ENCODE data around the gene SIGLEC15.
"Not testable (repeated sequence)": the region's sequence is repeated elsewhere in the genome, so short reads cannot be mapped to it uniquely, and the experiment has no call there.

SIGLEC15 gene

DNA sequence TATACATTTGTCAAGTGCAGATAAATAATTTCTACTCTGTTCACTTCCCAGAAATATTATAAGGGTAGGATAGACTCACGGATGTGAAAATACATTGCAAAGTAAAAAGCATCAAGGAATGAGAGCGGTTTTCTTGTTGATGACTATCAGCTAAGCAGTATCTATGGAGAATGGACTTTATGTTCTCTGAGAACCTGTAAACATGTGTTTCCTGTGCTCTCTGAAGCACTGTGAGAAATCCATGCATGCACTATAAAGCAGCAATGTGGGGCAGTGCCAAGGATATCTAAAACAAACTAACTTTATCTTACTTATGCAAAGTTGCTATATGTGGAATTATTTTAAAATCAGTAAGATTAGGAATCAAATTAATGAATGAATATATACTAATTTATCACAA is 4.4 kb upstream of the SIGLEC15 start:
- DNase-seq: no peak

DNA sequence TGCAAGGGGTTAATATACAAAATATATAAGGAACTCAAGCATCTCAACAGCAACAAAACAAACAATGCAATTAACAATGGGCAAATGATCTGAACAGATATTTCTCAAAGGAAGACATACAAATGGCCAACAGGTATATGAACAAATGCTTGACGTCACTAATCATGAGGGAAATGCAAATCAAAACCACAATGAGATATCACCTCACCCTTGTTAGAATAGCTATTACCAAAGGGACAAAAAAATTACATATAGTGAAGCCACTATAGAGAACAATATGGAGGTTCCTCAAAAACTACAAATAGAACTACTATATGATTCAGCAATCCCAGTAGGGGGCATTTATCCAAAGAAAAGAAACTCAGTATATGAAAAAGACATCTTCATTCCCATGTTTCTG is 3.8 kb upstream of the SIGLEC15 start:
- DNase-seq: no peak

DNA sequence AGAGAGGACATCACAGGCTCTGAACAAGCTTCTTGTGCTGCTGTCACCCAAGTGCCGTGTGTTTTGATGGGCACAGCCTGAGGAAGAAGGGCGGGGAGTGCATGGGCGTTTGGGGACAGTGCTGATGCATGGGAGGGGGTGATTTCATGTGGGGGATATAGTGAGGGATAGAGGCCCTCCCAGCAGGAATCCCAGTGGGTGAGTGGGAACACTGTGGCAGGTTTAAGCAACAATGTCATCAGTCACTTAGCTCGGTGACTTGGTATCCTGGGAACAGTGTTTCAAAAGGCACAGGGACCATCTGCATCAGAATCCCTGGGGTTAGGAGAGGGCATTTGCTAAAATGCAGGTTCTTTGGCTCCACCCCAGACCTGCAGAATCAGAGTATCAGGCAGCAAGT is 609 bp downstream of the SIGLEC15 start:
- no peak for DNase-seq

DNA sequence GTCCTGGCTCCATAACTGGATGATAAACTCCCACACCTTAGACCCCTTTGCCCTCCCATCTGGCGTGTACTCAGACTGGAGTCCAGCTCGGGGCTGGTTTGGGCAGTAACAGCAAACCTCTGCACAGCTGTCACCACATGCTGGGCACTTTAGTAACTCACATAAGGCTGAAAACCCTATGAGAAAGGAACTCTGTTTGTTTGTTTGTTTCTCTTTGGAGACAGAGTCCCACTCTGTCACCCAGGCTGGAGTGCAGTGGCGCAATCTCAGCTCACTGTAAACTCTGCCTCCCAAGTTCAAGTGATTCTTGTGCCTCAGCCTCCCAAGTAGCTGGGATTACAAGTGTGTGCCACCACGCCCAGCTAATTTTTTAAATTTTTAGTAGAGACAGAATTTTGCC is 1.2 kb downstream of the SIGLEC15 start:
- not testable (repeated sequence) for DNase-seq

DNA sequence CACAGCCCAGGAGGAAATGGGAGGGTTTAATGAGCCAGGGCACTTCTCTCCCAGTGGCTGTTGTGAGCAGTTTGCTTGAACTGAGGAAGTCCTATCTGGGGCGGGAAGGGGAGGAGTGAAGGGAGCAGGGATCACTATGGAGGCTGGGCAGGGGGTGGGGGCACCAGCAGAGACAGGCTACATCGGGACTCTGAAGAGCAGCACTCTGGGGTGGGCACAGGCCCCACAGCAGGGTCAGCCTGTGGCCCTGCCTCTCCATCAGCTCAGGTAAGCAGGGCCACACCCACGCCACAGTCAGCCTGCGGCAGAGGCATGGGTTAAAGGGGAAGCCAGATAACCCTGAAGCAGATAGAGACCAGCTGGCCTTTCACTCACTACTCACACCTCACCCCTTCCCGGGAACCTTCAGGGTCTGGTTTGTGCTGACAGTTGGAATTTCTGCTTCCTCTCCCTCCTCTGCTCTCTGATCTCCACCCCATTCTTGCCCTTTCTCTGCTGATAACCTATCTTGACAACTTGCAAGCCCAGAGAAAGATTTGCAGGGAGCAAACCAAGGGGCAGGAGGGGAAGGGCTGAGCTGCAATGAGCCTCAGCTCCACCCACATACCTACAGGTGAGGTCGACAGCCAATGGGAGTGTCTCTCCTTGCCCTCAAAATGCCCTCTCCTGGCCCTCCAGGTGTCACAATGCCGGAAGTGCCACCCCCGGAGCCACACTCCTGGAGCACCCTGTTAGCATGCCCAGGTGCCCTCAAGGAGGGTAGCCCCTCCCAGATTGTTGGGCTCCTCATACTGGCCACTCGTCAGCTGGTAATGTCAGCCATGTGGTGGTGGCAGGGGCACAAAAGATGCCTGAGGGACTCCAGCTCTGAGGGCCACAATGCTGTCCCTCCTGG is 3.7 kb downstream of the SIGLEC15 start:
- DNase-seq: no peak

DNA sequence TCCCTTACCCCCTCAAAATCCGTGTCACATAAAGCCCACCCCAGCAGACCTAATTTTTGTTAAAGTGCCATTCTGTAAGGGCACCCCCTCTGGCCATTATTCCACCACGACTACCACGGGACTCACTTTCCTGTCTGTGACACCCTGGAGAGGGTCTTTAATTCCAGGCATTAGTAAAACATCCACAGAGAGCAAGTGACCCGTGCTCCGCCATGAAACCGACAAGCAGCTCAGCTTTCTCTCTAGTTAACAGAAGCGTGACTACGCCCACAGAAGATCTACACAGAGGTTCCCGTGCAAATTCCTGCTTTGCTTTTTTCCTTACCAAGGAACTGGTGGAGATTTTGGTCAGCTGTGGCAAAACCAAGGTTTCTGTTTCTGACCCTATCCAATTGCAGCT is 4.4 kb downstream of the SIGLEC15 start:
- no peak for DNase-seq

DNA sequence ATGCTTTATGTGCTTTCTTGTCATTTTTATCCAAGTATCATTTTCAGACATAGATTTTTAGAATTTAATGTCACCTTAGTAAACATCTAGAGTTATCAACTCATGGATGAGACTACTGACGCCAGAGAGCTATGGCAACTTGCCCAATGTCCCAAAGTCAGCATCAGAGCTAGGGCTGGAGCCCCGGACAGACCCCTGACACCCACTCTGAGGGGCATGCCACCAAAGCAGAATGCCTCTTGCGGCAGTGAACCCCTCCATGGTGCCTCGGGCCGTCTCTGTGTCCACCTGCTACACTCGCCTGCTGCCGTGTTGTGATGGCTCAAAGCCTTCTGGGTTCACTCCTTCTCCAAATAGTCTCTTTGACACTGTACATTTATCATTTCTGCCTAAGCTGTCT is 5.4 kb downstream of the SIGLEC15 start:
- no peak for DNase-seq

DNA sequence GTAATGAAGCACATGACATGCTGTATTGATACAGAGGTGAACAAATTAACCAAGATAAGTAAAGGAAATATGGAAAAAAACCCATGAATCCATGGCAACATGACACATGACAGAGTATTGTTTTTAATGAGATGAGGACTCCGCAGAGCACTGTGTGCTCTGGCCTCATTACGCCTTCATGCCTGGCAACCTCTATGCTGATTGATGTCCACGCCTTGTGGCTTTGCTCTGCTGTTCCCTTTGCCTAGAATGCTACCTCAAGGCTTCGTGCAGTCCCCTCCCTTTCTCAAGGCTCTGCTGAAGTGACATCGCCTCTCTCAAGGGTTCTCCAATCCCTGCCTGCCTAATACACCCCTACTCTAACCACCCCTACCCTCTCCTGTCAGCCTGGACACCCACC is 8.4 kb downstream of the SIGLEC15 start:
- DNase-seq: no peak

DNA sequence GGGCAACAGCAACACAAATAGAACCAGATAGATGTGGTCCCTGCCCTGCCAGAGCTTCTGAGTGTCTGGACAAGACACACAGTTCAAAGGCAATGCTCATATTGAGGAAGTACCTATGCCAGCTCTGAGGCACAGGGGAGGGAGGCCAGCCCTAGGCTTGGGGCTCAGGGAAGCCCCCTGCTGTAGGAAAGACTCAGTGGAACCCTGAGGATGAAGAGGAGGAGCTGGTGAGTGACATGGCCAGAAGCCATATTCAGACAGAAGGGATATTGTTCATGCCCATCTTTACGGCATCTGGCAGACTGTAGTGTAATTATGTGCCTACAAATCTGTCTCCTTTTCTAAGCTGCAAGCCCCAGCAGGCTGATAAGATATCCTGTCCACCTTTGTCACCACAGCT is 8.8 kb downstream of the SIGLEC15 start:
- no peak for DNase-seq

DNA sequence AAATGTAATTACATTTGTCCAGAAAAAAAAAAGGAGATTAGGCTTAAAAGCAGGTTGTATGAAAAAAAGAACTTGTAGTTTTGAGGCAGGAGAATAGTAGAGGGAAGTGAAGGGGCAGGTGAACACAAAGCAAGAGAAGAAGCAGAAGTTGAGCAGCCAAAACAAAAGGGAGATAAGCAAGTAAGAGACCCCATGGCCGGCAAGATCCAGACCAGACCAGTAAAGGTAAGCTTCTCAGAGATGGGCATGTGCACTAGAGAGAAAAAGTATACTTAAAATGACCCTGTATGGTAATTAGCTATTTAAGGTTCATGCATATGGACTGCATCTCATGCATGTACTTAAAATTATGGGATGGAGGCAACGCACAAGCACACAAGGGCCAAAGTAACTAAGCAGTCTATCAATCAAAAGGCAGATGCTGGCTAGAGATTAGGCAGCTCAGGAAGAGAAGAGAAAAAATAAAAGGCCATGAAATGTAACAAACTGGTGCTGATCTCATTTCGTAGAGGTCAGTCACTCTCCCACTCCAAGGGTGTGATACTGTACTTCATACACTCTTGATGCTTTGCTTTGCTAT is 9.7 kb downstream of the SIGLEC15 start:
- no peak for DNase-seq

DNA sequence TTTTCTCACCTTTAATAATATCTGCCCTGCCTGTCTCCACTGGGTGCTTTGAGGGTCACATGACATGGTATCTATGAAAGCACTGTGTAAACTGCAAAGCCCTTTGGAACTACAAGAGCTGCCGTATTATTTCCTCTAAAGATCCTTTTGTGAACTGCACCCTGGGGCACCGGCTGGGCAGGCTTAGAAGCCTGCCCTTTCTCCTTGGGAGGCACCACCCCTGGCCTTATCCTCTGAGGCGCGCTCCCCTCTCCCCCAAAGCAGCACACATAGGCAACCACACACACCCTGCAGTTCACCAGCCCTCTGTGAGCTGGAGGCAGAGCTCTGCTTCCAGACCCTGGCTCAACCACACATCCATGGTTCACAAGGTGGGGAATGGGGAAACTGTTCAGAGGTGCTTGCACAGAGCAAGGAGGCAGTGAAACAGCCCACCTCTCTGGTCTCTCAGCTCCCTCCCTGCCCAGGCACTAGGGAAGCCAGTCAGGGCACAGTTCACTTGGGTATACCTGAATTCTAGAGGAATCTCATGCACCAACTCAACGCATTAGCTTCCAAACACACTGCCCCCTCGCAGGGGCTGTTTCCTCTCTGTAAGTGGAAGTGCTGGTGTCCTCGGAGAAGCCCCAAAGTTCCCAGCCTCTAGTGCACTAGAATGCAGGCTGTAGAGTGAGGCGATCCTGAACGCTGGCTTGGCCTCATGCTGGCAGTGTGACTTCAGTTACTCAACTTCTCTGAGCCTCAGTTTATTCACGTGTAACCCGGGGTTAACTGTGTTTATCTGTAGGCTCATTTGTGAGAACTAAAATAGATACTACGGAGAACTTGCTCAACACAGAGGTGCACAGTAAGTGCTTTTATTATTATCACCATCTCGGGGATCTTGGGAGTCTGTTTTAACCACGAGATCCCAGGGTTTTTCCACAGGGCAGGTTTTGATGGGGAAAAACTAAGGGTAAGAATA is 11.0 kb downstream of the SIGLEC15 start:
- DNase-seq: no peak

DNA sequence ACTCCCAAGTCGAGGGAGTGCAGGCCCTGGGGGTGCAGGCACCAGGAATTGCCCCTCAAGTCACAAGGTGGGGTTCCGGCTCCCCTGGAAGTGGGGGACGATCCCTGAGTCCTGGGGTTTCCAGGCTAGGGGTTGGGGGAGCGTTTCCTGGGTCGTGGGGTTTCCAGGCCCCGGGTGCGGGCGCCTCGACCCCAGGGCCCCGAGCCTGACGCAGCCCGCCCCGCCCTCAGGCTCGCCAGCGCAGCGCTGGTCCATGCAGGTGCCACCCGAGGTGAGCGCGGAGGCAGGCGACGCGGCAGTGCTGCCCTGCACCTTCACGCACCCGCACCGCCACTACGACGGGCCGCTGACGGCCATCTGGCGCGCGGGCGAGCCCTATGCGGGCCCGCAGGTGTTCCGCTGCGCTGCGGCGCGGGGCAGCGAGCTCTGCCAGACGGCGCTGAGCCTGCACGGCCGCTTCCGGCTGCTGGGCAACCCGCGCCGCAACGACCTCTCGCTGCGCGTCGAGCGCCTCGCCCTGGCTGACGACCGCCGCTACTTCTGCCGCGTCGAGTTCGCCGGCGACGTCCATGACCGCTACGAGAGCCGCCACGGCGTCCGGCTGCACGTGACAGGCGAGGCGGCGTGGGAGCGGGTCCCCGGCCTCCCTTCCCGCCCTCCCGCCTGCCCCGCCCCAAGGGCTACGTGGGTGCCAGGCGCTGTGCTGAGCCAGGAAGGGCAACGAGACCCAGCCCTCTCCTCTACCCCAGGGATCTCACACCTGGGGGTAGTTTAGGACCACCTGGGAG is 12.0 kb downstream of the SIGLEC15 start:
- no peak for DNase-seq

DNA sequence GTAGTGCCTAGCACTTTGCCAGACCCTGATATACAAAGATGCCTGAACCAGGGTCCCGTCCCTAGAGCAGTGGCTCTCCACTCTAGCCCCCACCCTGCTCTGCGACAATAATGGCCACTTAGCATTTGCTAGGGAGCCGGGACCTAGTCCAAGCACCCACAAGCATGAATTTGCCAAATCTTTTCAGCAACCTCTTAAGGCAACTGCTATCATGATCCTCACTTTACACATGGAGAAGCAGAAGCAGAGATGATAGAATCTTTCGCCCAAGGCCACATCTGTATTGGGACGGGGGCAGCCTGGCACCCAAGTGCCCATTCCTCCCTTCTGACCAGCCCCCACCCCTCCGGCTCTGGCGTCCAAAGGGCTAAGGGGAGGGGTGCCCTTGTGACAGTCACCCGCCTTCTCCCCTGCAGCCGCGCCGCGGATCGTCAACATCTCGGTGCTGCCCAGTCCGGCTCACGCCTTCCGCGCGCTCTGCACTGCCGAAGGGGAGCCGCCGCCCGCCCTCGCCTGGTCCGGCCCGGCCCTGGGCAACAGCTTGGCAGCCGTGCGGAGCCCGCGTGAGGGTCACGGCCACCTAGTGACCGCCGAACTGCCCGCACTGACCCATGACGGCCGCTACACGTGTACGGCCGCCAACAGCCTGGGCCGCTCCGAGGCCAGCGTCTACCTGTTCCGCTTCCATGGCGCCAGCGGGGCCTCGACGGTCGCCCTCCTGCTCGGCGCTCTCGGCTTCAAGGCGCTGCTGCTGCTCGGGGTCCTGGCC is 13.0 kb downstream of the SIGLEC15 start:
- DNase-seq: no peak

DNA sequence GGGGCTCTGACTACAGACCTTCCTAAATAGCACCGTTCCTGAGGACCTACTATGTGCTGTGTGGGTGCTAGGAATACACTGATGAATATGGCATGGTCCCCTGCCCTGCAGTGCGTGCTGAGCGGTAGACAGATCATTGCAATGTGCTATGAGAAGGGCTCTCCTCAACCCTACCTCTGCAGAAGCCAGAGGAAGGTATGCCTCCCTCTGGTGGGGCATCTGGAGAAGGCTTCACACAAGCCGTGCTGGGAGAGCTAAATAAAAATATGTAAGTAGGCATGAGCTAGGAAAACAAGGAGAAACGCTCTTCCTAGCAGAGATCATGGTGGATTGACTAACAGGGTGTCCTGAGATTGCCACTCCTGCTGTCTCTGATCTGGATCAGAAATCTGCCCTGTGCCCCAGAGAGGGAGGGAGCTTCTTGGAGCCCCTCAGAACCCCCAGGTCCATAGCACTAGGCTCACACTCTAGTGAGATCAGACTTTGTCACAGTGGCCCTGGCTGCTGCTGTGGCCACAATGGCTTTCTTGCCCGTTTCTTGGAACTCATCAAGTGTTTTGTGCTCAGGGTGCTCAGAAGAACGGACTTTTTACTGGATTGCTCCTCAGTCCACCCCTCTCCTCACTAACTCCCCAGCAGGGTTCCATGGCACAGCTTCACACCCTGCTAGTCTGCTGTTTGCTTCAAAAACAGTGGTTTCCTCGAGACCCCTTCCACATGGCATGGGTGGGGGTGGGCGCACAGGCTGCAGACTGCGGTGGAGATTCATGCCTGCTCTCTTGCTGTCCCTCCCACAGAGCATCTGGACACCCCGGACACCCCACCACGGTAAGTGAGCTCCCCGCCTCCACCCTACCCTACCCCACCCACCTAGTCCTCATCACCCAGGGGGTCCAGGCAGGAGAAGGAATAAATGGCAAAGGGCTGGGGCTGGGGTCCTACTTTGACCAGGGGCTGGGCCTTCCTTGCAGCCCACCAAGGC is 14.2 kb downstream of the SIGLEC15 start:
- no peak for DNase-seq

DNA sequence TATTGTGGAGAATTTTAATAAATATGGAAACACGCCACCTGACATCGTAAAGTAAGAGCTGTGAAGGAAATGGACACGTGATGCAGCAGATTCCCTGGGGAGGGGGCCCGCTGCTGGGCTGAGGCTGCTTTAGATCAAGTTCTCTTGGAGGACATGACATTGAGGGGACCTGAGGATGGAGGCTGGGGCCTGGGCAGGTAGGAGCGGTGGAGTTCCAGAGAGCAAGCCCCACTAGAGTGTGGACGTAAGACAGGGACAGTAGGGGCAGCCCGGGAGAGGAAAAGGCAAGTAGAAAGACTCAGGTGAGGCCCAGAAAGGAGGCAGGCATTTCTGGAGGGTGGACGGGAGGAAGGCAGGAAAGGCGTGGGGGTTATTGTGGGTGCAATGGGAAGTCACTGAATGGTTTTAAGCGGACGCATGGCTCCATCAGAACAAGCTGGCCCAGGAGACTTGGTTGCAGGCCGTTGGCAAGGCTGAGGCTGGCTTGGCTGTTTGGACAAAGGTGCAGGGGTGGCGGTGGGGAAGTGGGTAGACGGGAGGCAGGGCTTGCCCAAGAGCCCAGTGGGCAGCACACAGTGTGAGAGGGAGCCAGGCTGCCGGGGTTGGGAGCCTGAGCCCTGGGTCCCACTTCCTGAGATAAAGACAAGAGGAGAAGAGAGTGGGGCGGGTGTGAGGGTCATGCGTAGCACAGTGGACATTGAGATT is 15.7 kb downstream of the SIGLEC15 start:
- no peak for DNase-seq

DNA sequence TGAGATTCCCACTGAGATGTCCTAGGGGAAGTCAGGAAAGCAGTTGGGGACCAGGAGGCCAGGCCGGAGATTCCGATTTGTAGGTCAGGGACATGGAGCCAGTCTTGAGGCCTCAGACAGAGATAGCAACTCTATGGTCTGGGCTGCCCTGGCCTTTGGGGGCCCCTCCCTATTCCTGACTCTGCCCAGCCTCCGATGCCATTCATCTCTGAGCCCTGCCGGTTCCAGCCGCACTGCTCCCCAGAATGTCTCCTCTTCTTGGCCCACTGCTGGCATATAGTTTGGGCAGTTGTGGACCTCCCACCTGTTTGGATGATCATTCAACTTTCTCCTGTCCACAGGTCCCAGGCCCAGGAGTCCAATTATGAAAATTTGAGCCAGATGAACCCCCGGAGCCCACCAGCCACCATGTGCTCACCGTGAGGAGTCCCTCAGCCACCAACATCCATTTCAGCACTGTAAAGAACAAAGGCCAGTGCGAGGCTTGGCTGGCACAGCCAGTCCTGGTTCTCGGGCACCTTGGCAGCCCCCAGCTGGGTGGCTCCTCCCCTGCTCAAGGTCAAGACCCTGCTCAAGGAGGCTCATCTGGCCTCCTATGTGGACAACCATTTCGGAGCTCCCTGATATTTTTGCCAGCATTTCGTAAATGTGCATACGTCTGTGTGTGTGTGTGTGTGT is 16.4 kb downstream of the SIGLEC15 start:
- DNase-seq: no peak

DNA sequence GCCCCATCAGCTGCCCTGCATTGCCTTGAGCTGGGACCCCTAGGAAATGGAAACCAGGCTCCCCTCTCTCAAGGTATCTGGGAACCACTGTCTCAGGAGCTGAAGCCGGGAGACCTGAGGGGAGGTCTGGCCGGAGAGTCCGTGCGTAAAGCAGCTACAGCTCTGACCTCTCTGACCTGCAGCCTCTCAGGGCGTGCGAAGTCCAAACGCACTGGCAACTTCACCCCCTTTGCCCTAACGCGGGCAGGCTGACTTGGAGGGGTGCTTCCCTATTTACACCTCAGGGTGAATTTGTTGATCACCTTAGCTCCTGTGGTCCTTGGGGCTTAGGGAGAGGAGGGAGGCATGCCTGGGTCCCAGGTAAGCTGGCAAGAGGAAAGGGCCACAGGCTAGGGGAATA is 17.5 kb downstream of the SIGLEC15 start:
- no peak for DNase-seq

DNA sequence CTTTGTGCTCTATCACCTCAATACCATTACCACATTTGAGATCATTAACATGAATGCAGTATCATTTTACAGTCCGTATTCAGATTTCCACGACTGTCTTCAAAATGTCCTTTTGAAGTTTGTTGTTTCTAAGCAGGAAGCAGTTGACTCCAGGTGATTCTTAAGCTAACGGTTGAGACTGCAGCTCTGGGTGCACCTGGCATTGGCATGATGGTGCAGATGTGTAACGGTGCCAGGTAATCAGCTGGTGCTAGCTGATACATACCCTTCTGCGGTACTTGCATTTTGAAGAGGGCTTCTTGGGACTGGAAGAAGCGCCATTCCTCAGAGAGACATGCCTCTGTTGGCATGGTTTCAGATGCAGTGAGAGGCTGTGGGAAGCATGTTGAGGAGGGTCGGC is 19.5 kb downstream of the SIGLEC15 start:
- DNase-seq: peak; percentile 56

DNA sequence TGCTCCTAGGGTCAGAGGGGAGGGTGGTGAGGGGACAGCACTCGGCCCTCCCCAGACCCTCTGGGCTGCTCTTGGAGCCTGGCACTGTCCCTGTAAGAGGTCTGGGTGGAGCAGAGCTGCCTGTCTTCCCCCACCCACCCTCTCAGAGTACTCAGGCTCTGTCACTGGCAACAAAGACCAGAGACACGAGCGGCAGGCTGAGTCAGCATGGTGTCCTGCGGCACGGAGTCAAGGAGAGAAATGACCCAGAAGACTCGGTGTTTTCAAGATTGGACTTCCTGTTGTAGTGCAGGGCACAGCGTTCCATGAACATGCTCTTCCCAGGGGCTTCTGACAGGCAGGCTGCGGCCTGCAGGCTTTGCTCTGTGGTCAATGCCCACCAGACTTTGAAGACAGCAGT is 19.9 kb downstream of the SIGLEC15 start:
- no peak for DNase-seq
